Measurements from ENCODE around the gene ZSWIM3. TPM values are rescaled to one million over a fixed set of nuclear protein-coding genes. Genes with fewer than 3 reads are reported as not detected.
A peak's percentile ranks its signal among the peaks of the same experiment; 100 is the strongest.

Gene ZSWIM3
- total RNA-seq, 4 donors from 2014 or later, result 2.1 to 5.4 (median 4.0) TPM

- intact Hi-C loops (cut with DNase I), result no loop called here
- 2% methylated on average over 32 of the region's 43 CpGs for whole genome bisulfite sequencing
Measured at GRCh38 chr20:45910670-45911485, 53.5 kb downstream of the ZSWIM3 start.

GRCh38 chr20:45911486-45912343, 54.3 kb downstream of the ZSWIM3 start, which contains the start of gene PLTP:
Gene PLTP (minus strand): TSS chr20:45912155. CDS start chr20:45911452, 703 bp downstream.
- peaks cover 0 to 16% (median 3%) of the 10 kb centered on the region in 4 donors for H3K36me3 ChIP-seq
- intact Hi-C loops (cut with DNase I), result no loop called here

More at GRCh38 chr20:45910670-45911485, 53.5 kb downstream of the ZSWIM3 start:
- peak; percentile 100 for DNase-seq (ENCODE audit: extremely low spot score)
- peaks cover 18 to 35% (median 31%) of the 10 kb centered on the region in 4 donors for H3K4me1 ChIP-seq
- H3K9me3 ChIP-seq, result no peaks in the 10 kb centered on the region
- H3K4me3 ChIP-seq, result peak overlapping the region; percentile 53 to 61 (median 59)
- H3K27me3 ChIP-seq, result peaks cover 0 to 14% (median 5%) of the 10 kb centered on the region in 4 donors
- H3K36me3 ChIP-seq, result peaks cover 0 to 23% (median 6%) of the 10 kb centered on the region in 4 donors
- peak overlapping the region; percentile 77 to 81 (median 80) for H3K27ac ChIP-seq (replicated peaks in 1 of 4)
- TF ChIP-seq POLR2AphosphoS5 (IDR thresholded peaks at IDR 0.05) (peak; percentile 80 to 89), CTCF (IDR thresholded peaks at IDR 0.05) (no peak), POLR2A (IDR thresholded peaks at IDR 0.05; ENCODE audit: low read depth) (peak; percentile 38), EP300 (IDR thresholded peaks at IDR 0.05) (no peak)

GRCh38 chr20:45912344-45912682, 54.9 kb downstream of the ZSWIM3 start:
- H3K4me1 ChIP-seq, result peaks cover 18 to 35% (median 32%) of the 10 kb centered on the region in 4 donors
- intact Hi-C loops (cut with DNase I), result no loop called here
- 40% methylated on average over 4 of the region's 4 CpGs for WGBS

More at GRCh38 chr20:45911486-45912343, 54.3 kb downstream of the ZSWIM3 start, which contains the start of gene PLTP:
- TF ChIP-seq POLR2A (IDR thresholded peaks at IDR 0.05; ENCODE audit: low read depth), result peak; percentile 43
- TF ChIP-seq CTCF (IDR thresholded peaks at IDR 0.05), result no peak
- peak in 1 of 2 donors; percentile 78 for TF ChIP-seq POLR2AphosphoS5 (IDR thresholded peaks at IDR 0.05)
- TF ChIP-seq EP300 (IDR thresholded peaks at IDR 0.05), result no peak
- Histone ChIP-seq H3K9me3 (no peaks in the 10 kb centered on the region), H3K27me3 (peaks cover 0 to 14% (median 5%) of the 10 kb centered on the region in 4 donors), H3K4me1 (peaks cover 18 to 35% (median 31%) of the 10 kb centered on the region in 4 donors), H3K4me3 (peak within 1 kb of the TSS; percentile 53 to 61 (median 59)), H3K27ac (replicated peaks in 1 of 4) (peak within 1 kb of the TSS; percentile 77 to 81 (median 80))
- DNase-seq (ENCODE audit: extremely low spot score), result no peak
- WGBS, result 2% methylated on average over 31 of the region's 58 CpGs

More at GRCh38 chr20:45912344-45912682, 54.9 kb downstream of the ZSWIM3 start:
- Histone ChIP-seq H3K27me3 (peaks cover 0 to 14% (median 5%) of the 10 kb centered on the region in 4 donors), H3K9me3 (no peaks in the 10 kb centered on the region), H3K4me3 (peak overlapping the region; percentile 53 to 61 (median 59)), H3K36me3 (peaks cover 0 to 14% (median 3%) of the 10 kb centered on the region in 4 donors), H3K27ac (replicated peaks in 1 of 4) (peak overlapping the region; percentile 77 to 81 (median 80))
- no peak for DNase-seq (ENCODE audit: extremely low spot score)
- TF ChIP-seq CTCF (IDR thresholded peaks at IDR 0.05), result no peak
- TF ChIP-seq EP300 (IDR thresholded peaks at IDR 0.05), result no peak
- TF ChIP-seq POLR2A (IDR thresholded peaks at IDR 0.05; ENCODE audit: low read depth), result no peak
- no peak for TF ChIP-seq POLR2AphosphoS5 (IDR thresholded peaks at IDR 0.05)

Measured in esophagus muscularis mucosa (tissue), 4 donors.